HG03520 (cell line): ENCODE data around the gene LY9.

ENCODE experiments used
- ATAC-seq: cut with Tn5 transposase; IDR thresholded peaks from one replicate; pipeline ENCODE4 v1.9.1; 2021; ENCODE audit warnings: mild to moderate bottlenecking, moderate library complexity; ENCODE audit not compliant: unreplicated experiment

Gene LY9

GRCh38 chr1:160795951-160796383 is at the start of gene LY9:
Gene LY9 (plus strand): TSS chr1:160796174. CDS start chr1:160796188, 14 bp downstream.
- peak; percentile 71 for ATAC-seq

- ATAC-seq, result no peak
Observed at GRCh38 chr1:160746836-160747500, 49.0 kb upstream of the LY9 start.

- no peak for ATAC-seq
Observed at GRCh38 chr1:160747717-160748116, 48.3 kb upstream of the LY9 start.

- ATAC-seq, result no peak
Observed at GRCh38 chr1:160748181-160748877, 47.6 kb upstream of the LY9 start.

GRCh38 chr1:160748878-160749269 is 47.1 kb upstream of the LY9 start:
- no peak for ATAC-seq

- ATAC-seq, result no peak
Observed at GRCh38 chr1:160750608-160751007, 45.4 kb upstream of the LY9 start.

- no peak for ATAC-seq
Observed at GRCh38 chr1:160752406-160752805, 43.6 kb upstream of the LY9 start.

- no peak for ATAC-seq
Observed at GRCh38 chr1:160752924-160753323, 43.0 kb upstream of the LY9 start.

- ATAC-seq, result no peak
Observed at GRCh38 chr1:160753594-160753993, 42.4 kb upstream of the LY9 start.

- no peak for ATAC-seq
Observed at GRCh38 chr1:160755461-160755860, 40.5 kb upstream of the LY9 start.

GRCh38 chr1:160755911-160756848 is 39.8 kb upstream of the LY9 start:
- ATAC-seq, result no peak

GRCh38 chr1:160756849-160757201 is 39.1 kb upstream of the LY9 start:
- ATAC-seq, result no peak

- ATAC-seq, result no peak
Observed at GRCh38 chr1:160758521-160758920, 37.5 kb upstream of the LY9 start.

- no peak for ATAC-seq
Observed at GRCh38 chr1:160759740-160760139, 36.2 kb upstream of the LY9 start.

- ATAC-seq, result no peak
Observed at GRCh38 chr1:160761046-160761445, 34.9 kb upstream of the LY9 start.

- ATAC-seq, result no peak
Observed at GRCh38 chr1:160761886-160762285, 34.1 kb upstream of the LY9 start.

- ATAC-seq, result no peak
Observed at GRCh38 chr1:160763993-160764392, 32.0 kb upstream of the LY9 start.

GRCh38 chr1:160767395-160768294 is 28.3 kb upstream of the LY9 start:
- ATAC-seq, result peak; percentile 35

- peak; percentile 79 for ATAC-seq
Observed at GRCh38 chr1:160768295-160768657, 27.7 kb upstream of the LY9 start.

GRCh38 chr1:160772331-160772730 is 23.6 kb upstream of the LY9 start:
- no peak for ATAC-seq

GRCh38 chr1:160773093-160773492 is 22.9 kb upstream of the LY9 start:
- ATAC-seq, result no peak
